Mesenchymal stem cell (in vitro differentiated cells and primary cell): ENCODE results near the gene JAKMIP1.

Experiments
- DNase-seq: peaks from one replicate; pipeline ENCODE4 v3.0.0-alpha.2; 2013
- H2AFZ ChIP-seq: one replicate; pipeline ENCODE4 v1.6.1; 2013; ENCODE audit warnings: low read depth, mild to moderate bottlenecking, control low read depth, inconsistent platforms, low read length, moderate library complexity
- H2AK5ac ChIP-seq: 2 replicates; pipeline ENCODE4 v1.6.1; 2013; ENCODE audit warnings: low read length, moderate library complexity, mild to moderate bottlenecking, inconsistent platforms; ENCODE audit not compliant: severe bottlenecking
- H2BK120ac ChIP-seq: one replicate; pipeline ENCODE4 v1.6.1; 2013; ENCODE audit warnings: low read depth, mild to moderate bottlenecking, inconsistent platforms, low read length, moderate library complexity
- H2BK12ac ChIP-seq, 2 experiments: one replicate each; pipeline ENCODE4 v1.6.1; 2013; ENCODE audit warnings: inconsistent platforms in 2 of 2, low read length in 2 of 2, mild to moderate bottlenecking in 2 of 2, moderate library complexity in 2 of 2, control low read depth in 1 of 2
- H2BK15ac ChIP-seq: one replicate; pipeline ENCODE4 v1.6.1; 2013; ENCODE audit warnings: mild to moderate bottlenecking, low read depth, inconsistent platforms; ENCODE audit not compliant: poor library complexity, severe bottlenecking
- H2BK5ac ChIP-seq: 2 replicates; pipeline ENCODE4 v1.6.1; 2013; ENCODE audit warnings: low read depth, mild to moderate bottlenecking, low read length, control low read depth, inconsistent platforms; ENCODE audit not compliant: poor library complexity, severe bottlenecking
- H3K14ac ChIP-seq, 2 experiments: one replicate each; pipeline ENCODE4 v1.6.1; 2013; ENCODE audit warnings: inconsistent platforms in 2 of 2, low read length in 2 of 2, control low read depth in 1 of 2, mild to moderate bottlenecking in 1 of 2, moderate library complexity in 1 of 2
- H3K18ac ChIP-seq, 2 experiments: one replicate each; pipeline ENCODE4 v1.6.1; 2013; ENCODE audit warnings: inconsistent platforms in 2 of 2, low read length in 2 of 2, control low read depth in 1 of 2, low read depth in 1 of 2, mild to moderate bottlenecking in 1 of 2
- H3K23ac ChIP-seq, 2 experiments: one replicate each; pipeline ENCODE4 v1.6.1; 2013; ENCODE audit warnings: inconsistent platforms in 2 of 2, low read length in 2 of 2, mild to moderate bottlenecking in 2 of 2, moderate library complexity in 2 of 2, control low read depth in 1 of 2
- H3K27ac ChIP-seq: 2 replicates; pipeline ENCODE4 v1.5.1; 2013; ENCODE audit warnings: mild to moderate bottlenecking, moderate library complexity, low read length, control low read depth, inconsistent platforms; ENCODE audit not compliant: poor library complexity, severe bottlenecking
- H3K27me3 ChIP-seq, 2 experiments: 2 replicates each; pipeline versions ENCODE4 v1.6.1 to v1.7.0; 2013; ENCODE audit warnings: low read length in 2 of 2, mild to moderate bottlenecking in 2 of 2, moderate library complexity in 2 of 2, control low read depth in 1 of 2, inconsistent platforms in 1 of 2; ENCODE audit not compliant: control insufficient read depth in 1 of 2, insufficient read depth in 1 of 2
- H3K36me3 ChIP-seq, 2 experiments: 2 replicates each; pipeline versions ENCODE4 v1.6.1 to v1.7.0; 2013; ENCODE audit warnings: low read length in 2 of 2, control low read depth in 1 of 2, inconsistent platforms in 1 of 2, low read depth in 1 of 2, mild to moderate bottlenecking in 1 of 2; ENCODE audit not compliant: insufficient read depth in 2 of 2, control insufficient read depth in 1 of 2
- H3K4ac ChIP-seq, 2 experiments: one replicate each; pipeline ENCODE4 v1.6.1; 2013; ENCODE audit warnings: inconsistent platforms in 2 of 2, low read length in 2 of 2, mild to moderate bottlenecking in 2 of 2, moderate library complexity in 2 of 2, control low read depth in 1 of 2, low read depth in 1 of 2
- H3K4me1 ChIP-seq: 2 replicates; pipeline ENCODE4 v1.6.1; 2013; ENCODE audit warnings: low read depth, low read length, control low read depth; ENCODE audit not compliant: control insufficient read depth, insufficient read depth
- H3K4me2 ChIP-seq: 2 replicates; pipeline ENCODE4 v1.6.1; 2013; ENCODE audit warnings: low read length, mild to moderate bottlenecking, inconsistent platforms; ENCODE audit not compliant: poor library complexity, severe bottlenecking
- H3K4me3 ChIP-seq, 2 experiments: 2 replicates each; pipeline versions ENCODE4 v1.5.1 to v1.7.0; 2013; ENCODE audit warnings: low read length in 2 of 2, mild to moderate bottlenecking in 2 of 2, control low read depth in 1 of 2, low read depth in 1 of 2; ENCODE audit not compliant: insufficient read depth in 1 of 2
- H3K79me1 ChIP-seq: replicated peaks from 2 replicates; pipeline ENCODE4 v1.6.1; 2013; ENCODE audit warnings: mild to moderate bottlenecking, control low read depth, low read length, inconsistent platforms; ENCODE audit not compliant: poor library complexity, severe bottlenecking
- H3K9ac ChIP-seq: 2 replicates; pipeline ENCODE4 v1.7.0; 2013; ENCODE audit warnings: mild to moderate bottlenecking, low read length, moderate library complexity
- H3K9me3 ChIP-seq: 2 replicates; pipeline ENCODE4 v1.7.0; 2013; ENCODE audit warnings: mild to moderate bottlenecking, low read length; ENCODE audit not compliant: control insufficient read depth
- H4K8ac ChIP-seq: one replicate; pipeline ENCODE4 v1.6.1; 2013; ENCODE audit warnings: inconsistent platforms, mild to moderate bottlenecking, low read length, moderate library complexity
- H4K91ac ChIP-seq: one replicate; pipeline ENCODE4 v1.6.1; 2013; ENCODE audit warnings: mild to moderate bottlenecking, low read length, inconsistent platforms
- WGBS: methylation state at CpG from one replicate; pipeline ENCODE4 v1.1.7; 2013; ENCODE audit warnings: mixed read lengths; 5-methylcytosine and 5-hydroxymethylcytosine counted together

The JAKMIP1 gene

DNA sequence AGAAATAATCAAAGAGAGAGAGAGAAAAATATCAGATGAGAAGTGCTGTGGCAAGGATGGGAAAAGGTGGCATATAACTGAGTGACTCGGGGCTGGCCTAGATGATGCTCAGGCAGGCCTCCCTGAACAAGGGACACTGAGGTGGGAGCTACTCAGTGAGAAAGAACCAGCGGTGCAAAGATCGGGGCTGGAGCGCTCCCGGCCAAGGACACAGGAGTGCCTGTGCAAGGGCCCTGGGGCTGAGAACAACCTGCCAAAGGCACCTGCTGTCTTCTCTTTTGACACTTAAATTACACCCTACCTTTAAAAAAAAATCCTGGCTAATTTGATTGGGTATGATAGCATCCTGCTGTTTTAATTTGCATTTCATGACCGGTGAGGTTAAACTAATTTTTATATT lies 104.5 kb downstream of the JAKMIP1 start:
- no peak overlapping the region for H2BK12ac ChIP-seq
- H3K27ac ChIP-seq, result no peak overlapping the region
- H3K36me3 ChIP-seq, result no peaks in the 10 kb centered on the region
- no peak overlapping the region for H4K91ac ChIP-seq
- H3K4ac ChIP-seq, result no peak overlapping the region
- no peak overlapping the region for H2AK5ac ChIP-seq
- H2BK5ac ChIP-seq, result no peak overlapping the region
- H3K79me1 ChIP-seq, result no peaks in the 10 kb centered on the region
- no peak overlapping the region for H3K18ac ChIP-seq
- no peak overlapping the region for H2AFZ ChIP-seq
- H3K9me3 ChIP-seq, result no peaks in the 10 kb centered on the region
- no peak overlapping the region for H3K4me2 ChIP-seq
- DNase-seq, result no peak
- WGBS, result 92% methylated on average over 5 of the region's 6 CpGs
- H3K14ac ChIP-seq, result no peak overlapping the region
- H2BK15ac ChIP-seq, result no peak overlapping the region
- no peak overlapping the region for H2BK120ac ChIP-seq
- H3K4me3 ChIP-seq, result no peak overlapping the region
- H3K23ac ChIP-seq, result no peak overlapping the region
- no peak overlapping the region for H4K8ac ChIP-seq
- peaks cover 0 to 15% of the 10 kb centered on the region in 2 experiments for H3K27me3 ChIP-seq
- H3K4me1 ChIP-seq, result no peaks in the 10 kb centered on the region
- H3K9ac ChIP-seq, result no peak overlapping the region

DNA sequence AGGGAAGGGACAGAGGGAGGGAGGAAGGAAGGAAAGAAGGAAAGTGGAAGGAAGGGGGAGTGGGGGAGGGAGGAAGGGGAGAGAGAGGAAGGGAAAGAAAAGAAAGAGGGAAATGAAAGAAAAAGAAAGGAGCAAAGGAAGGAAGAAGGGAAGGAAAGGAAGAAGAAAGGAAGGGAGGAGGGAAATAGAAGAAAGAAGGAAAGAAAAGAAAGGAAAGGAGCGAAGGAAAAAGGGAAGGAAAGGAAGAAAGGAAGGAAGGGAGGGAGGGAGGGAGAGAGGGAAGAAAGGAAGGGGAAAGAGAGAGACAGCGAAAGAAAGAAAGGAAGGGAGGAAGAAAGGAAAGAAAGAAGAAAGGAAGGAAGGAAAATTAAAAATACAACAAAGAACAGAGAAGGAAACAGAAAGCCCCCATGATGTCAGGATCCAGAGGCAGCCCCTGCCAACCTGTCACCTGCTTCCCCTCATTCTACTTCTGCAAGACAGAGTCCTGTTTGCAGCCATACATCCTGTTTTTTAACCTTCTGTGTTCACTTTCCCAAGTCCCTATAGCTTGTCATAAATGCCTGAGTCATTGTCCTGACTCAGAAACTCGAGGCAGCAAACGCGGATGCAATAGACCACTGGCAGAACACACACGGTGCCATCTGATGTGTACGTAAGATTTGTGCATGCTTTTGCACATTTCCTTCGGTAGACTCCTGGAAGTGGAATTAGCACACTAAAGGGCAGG lies 105.2 kb downstream of the JAKMIP1 start:
- Histone ChIP-seq H4K91ac (no peak overlapping the region), H3K79me1 (no peaks in the 10 kb centered on the region), H2BK120ac (no peak overlapping the region), H2AK5ac (no peak overlapping the region), H3K23ac (no peak overlapping the region), H3K4me2 (no peak overlapping the region), H3K36me3 (no peaks in the 10 kb centered on the region), H3K14ac (no peak overlapping the region), H3K9me3 (no peaks in the 10 kb centered on the region), H2BK15ac (no peak overlapping the region), H3K4me1 (no peaks in the 10 kb centered on the region), H3K9ac (no peak overlapping the region), H3K27ac (no peak overlapping the region), H2BK12ac (no peak overlapping the region), H3K4ac (no peak overlapping the region), H4K8ac (no peak overlapping the region), H3K27me3 (peaks cover 0 to 15% of the 10 kb centered on the region in 2 experiments), H3K18ac (no peak overlapping the region), H2AFZ (no peak overlapping the region), H2BK5ac (no peak overlapping the region), H3K4me3 (no peak overlapping the region)
- no peak for DNase-seq
- 67% methylated on average over 7 of the region's 8 CpGs for WGBS

DNA sequence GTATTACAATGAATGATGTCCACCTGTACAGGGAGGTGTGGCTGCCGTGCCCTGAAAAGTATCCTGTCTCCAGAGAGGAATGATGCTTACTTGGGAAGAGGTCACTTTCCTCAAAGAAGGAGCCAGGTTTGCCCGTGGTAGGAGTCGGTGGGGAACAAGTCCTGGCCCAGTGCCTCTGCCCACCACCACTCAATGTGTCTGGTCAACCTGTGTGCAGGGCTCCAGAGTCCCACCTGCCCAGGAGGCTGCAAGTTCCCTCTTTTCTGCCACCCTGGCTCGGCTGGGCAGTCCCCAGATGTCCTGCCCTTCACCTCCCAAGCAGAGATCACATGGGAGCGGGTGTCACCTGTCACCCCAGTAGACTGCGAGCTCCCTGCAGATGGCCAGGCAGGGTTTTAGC lies 106.7 kb downstream of the JAKMIP1 start:
- Histone ChIP-seq H3K23ac (no peak overlapping the region), H3K14ac (no peak overlapping the region), H3K4me3 (no peak overlapping the region), H3K27ac (no peak overlapping the region), H3K4me2 (no peak overlapping the region), H3K4ac (no peak overlapping the region), H4K8ac (no peak overlapping the region), H2BK120ac (no peak overlapping the region), H2BK15ac (no peak overlapping the region), H4K91ac (no peak overlapping the region), H3K36me3 (no peaks in the 10 kb centered on the region), H3K9ac (no peak overlapping the region), H3K79me1 (no peaks in the 10 kb centered on the region), H3K9me3 (no peaks in the 10 kb centered on the region), H3K18ac (no peak overlapping the region), H2AFZ (no peak overlapping the region), H2BK12ac (no peak overlapping the region), H2AK5ac (no peak overlapping the region), H3K27me3 (peaks cover 0 to 19% of the 10 kb centered on the region in 2 experiments), H2BK5ac (no peak overlapping the region), H3K4me1 (no peaks in the 10 kb centered on the region)
- 70% methylated on average over 6 of the region's 6 CpGs for WGBS
- no peak for DNase-seq

DNA sequence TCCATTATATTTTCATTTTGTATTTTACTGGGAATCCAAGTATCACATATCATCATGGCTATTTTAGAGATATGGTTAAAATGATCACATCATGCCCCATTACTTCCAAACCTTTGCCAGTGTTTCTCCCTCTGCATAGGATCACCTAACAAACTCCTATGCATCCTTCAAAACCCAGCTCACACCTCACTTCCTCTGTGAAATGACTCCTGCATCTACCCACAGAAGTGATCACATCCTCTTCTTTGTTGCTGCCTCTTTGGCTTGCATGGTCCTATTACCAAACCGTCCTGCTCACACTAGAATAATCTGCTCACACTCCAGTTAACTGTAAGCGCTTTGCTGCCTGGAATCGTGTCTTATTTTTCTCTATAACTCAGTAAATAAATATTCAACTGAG lies 107.4 kb downstream of the JAKMIP1 start:
- no peak overlapping the region for H4K8ac ChIP-seq
- no peak overlapping the region for H3K14ac ChIP-seq
- no peak overlapping the region for H3K4me3 ChIP-seq
- H3K18ac ChIP-seq, result no peak overlapping the region
- H3K4ac ChIP-seq, result no peak overlapping the region
- no peak overlapping the region for H2AFZ ChIP-seq
- H2BK120ac ChIP-seq, result no peak overlapping the region
- no peak overlapping the region for H3K27ac ChIP-seq
- no peak overlapping the region for H4K91ac ChIP-seq
- H2BK12ac ChIP-seq, result no peak overlapping the region
- no peak overlapping the region for H2BK5ac ChIP-seq
- no peaks in the 10 kb centered on the region for H3K4me1 ChIP-seq
- no peak overlapping the region for H2AK5ac ChIP-seq
- DNase-seq, result no peak
- no peak overlapping the region for H3K9ac ChIP-seq
- H3K27me3 ChIP-seq, result peaks cover 0 to 26% of the 10 kb centered on the region in 2 experiments
- H3K23ac ChIP-seq, result no peak overlapping the region
- no peak overlapping the region for H3K4me2 ChIP-seq
- no peak overlapping the region for H2BK15ac ChIP-seq
- no peaks in the 10 kb centered on the region for H3K9me3 ChIP-seq
- H3K79me1 ChIP-seq, result no peaks in the 10 kb centered on the region
- H3K36me3 ChIP-seq, result no peaks in the 10 kb centered on the region
- WGBS, result 55% methylated on average over 3 of the region's 3 CpGs
